Epithelial cell of proximal tubule (primary cell): ENCODE data around the gene SNAPC1. TPM values are rescaled to one million over a fixed set of nuclear protein-coding genes. Genes with fewer than 3 reads are reported as not detected.

Source experiments
- DNase-seq: peaks from one replicate; pipeline ENCODE4 v3.0.0-alpha.2; 2011; ENCODE audit warnings: low read depth
- H3K4me3 ChIP-seq: 2 replicates; pipeline ENCODE4 v1.5.1; 2011; ENCODE audit warnings: low read depth, mild to moderate bottlenecking, low read length
- total RNA-seq: library from RNA; depleted of rRNA; stranded (reverse); fragments of >200 nt; gene quantifications from 2 replicates; pipeline ENCODE4 v1.2.3, GENCODE V29; 2015
- TF ChIP-seq, protein P1 (sequence below): conservative IDR thresholded peaks from 2 replicates; pipeline ENCODE4 v1.5.1; 2012; ENCODE audit warnings: low read depth, mild to moderate bottlenecking, low read length

The SNAPC1 gene
- total RNA-seq, 1 donor from 2014 or later, result 26.4 TPM

DNA sequence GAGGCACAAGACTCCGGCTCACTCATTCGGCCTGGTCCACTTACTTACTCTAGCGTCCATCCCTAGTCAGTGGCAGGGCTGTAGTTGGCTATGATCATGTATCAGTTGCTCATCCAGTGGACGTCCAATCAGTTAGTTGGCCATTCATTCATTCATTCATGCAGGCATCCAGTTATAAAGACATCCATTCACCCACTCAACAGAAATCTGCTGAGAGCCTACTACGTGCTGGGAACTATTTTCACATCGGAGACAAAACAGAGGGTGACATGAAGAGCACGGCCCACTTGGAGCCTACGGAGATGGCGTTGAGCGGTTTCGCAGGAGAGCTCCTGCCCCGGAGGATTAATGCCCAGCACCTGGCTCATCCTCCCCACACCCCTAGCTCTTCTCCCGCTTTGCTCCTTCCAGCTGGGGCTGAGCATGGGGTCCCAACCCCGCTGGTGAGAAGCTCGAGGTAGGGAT lies 49.7 kb downstream of the SNAPC1 start:
- TF ChIP-seq, protein P1, sequence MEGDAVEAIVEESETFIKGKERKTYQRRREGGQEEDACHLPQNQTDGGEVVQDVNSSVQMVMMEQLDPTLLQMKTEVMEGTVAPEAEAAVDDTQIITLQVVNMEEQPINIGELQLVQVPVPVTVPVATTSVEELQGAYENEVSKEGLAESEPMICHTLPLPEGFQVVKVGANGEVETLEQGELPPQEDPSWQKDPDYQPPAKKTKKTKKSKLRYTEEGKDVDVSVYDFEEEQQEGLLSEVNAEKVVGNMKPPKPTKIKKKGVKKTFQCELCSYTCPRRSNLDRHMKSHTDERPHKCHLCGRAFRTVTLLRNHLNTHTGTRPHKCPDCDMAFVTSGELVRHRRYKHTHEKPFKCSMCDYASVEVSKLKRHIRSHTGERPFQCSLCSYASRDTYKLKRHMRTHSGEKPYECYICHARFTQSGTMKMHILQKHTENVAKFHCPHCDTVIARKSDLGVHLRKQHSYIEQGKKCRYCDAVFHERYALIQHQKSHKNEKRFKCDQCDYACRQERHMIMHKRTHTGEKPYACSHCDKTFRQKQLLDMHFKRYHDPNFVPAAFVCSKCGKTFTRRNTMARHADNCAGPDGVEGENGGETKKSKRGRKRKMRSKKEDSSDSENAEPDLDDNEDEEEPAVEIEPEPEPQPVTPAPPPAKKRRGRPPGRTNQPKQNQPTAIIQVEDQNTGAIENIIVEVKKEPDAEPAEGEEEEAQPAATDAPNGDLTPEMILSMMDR, result no peak
- DNase-seq, result no peak
- H3K4me3 ChIP-seq, result peak overlapping the region; percentile 11

DNA sequence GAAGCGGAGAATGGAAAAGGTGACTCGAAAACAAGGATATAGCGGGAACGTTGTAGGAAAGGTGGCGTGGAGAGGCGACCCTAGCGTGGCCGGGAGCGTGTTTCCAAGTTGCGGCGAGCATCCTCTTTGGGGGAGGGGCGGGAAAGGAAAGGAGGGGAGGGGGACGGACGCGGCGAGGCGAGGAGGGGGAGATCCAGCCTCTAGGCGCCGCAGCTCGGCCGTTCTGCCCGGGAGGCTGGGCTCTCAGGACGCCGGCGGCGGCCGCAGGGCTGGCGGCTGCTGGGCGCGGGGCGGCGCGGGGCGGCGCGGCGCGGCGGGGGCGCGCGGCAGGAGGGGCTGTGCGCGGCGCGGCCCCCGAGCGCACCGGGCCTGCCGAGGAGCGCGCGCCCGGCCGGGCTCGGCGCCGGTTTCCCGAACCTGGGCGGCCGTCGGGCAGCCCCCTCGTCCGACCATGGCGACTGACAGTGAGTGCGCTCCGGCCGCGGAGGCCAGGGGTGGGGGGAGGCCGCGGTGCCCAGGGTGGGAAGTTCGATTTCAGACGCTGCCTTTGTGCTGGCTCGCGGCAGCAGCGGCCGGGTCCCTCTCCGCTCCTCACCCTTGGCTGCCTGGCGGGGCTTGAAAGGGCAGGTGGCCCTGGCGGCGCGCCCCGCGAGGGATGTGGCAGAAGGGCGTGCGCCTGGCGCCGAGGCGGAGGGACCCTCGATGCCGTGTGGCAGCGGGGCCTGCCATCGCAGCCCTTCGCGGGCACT lies 50.3 kb downstream of the SNAPC1 start, which contains the start of gene SYT16:
SYT16 (plus strand) TSS at position 357 of the 749 bp plus-strand sequence.
- H3K4me3 ChIP-seq, result peak within 1 kb of the TSS; percentile 36
- no peak for DNase-seq
- TF ChIP-seq, protein P1, result no peak

DNA sequence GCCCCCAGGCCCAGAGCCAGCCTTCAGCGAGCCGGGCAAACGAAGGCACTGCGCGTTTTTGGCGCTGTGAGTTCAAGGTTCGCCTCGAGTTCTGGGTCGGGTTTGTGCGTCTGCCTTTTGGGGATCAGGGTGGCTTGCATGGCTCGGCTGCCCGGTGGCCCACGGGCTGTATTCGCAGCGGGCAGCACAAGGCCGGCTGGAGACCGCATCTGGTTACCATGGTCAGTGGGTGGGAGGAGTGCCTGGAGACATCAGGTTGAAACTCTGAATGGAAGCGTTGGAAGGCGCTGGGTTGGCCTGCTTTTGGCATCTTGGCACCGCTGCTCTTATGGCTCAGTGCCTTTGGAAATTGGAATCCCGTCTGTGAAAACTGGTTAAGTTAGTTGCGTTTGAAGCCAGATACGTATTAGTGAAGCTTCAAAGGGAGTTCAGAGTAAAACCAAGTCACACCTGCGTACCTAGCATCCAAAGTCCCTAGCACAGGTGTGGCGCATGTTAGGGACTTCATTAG lies 50.9 kb downstream of the SNAPC1 start:
- TF ChIP-seq, protein P1, result no peak
- DNase-seq, result no peak
- H3K4me3 ChIP-seq, result peak overlapping the region; percentile 36

DNA sequence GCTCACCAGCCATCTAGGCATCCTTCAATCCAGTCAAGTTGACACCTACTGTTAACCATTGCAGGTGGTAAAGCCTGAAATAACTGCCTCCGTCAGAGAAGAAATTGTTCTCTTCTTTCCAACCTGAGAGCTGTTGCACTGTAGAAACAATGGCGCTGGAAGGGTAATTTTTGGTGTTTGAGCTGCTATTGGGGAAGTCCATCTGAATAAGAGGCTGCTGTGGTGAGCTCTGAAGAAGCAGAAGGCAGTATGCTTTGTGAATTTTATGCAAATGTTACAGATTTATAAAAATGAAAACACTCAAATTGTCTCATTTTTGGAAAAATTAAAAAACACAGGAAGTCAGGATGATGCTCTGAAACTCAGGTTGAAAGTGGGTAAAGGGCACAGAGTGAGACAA lies 60.2 kb downstream of the SNAPC1 start:
- no peak for DNase-seq
- TF ChIP-seq, protein P1, result no peak
- H3K4me3 ChIP-seq, result no peak overlapping the region

DNA sequence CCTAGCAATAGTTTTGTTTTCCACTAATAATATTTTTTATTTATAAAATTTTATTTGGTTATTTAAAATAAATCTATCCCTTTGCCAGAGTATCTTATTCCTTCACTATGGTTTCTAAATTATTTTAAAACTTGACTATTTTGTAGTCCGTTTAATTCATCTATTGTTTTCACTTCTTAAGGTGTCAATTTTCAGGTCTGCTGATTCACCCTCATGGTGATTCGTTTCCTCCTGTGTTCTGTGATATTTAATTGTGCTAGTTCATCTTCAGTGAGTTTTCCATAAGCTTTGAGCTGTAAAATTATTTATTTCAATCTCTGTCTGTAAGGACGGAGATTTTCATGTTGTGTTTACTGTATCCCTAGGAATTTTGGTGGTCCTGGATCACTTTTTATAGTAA lies 70.6 kb downstream of the SNAPC1 start:
- no peak for DNase-seq
- no peak overlapping the region for H3K4me3 ChIP-seq
- TF ChIP-seq, protein P1, result no peak

DNA sequence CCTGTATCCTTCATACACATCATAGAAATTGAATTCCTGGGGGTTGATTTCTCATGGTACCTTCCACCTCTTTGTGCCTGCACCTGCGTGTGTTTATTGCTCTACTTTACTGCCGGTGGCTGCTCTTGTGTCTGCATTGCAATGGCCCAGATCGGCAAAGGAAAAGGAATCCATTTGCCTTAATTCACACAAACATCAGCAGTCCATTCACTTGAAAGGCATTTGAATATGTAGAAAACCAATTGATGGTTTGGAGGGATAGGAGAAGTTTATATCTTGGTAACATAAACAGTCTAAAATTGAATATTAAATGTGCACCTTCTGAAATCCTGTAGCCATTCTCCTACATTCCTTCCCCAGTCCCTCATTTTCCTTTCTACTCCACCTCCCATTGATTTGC lies 74.0 kb downstream of the SNAPC1 start:
- no peak for DNase-seq
- TF ChIP-seq, protein P1, result no peak

More for the DNA sequence above, 74.0 kb downstream of the SNAPC1 start:
- H3K4me3 ChIP-seq, result no peak overlapping the region
